SK-N-MC (cell line): ENCODE results near the gene SHOC1.
"Not testable (repeated sequence)": the region's sequence is repeated elsewhere in the genome, so short reads cannot be mapped to it uniquely, and the experiment has no call there.

ENCODE experiments used
- DNase-seq: peaks from one replicate; pipeline ENCODE4 v3.0.0-alpha.2; 2011; ENCODE audit warnings: low read depth, low spot score
- H3K27ac ChIP-seq: fragments of 200-600 bp; sonication (generic); 2 replicates; pipeline ENCODE4 v1.5.1; 2016; ENCODE audit warnings: mixed run types
- H3K36me3 ChIP-seq: fragments of 200-600 bp; sonication (generic); 2 replicates; pipeline ENCODE4 v1.6.1; 2017; ENCODE audit warnings: antibody characterized with exemption, low read length, mixed read lengths; ENCODE audit not compliant: insufficient read depth
- H3K4me3 ChIP-seq: fragments of 200-600 bp; sonication (generic); 2 replicates; pipeline ENCODE4 v1.5.1; 2016
- H3K9ac ChIP-seq: fragments of 200-600 bp; sonication (generic); 2 replicates; pipeline ENCODE4 v1.8.0; 2017; ENCODE audit warnings: mixed run types, mixed read lengths; ENCODE audit not compliant: insufficient read length
- H3K9me3 ChIP-seq: fragments of 200-600 bp; sonication (generic); 2 replicates; pipeline ENCODE4 v1.6.1; 2017; ENCODE audit warnings: low read depth, mild to moderate bottlenecking, antibody characterized with exemption, low read length, moderate library complexity, mixed read lengths
- EZH2 ChIP-seq: fragments of 200-600 bp; sonication (generic); IDR thresholded peaks from one replicate; pipeline ENCODE4 v1.6.1; 2017; ENCODE audit warnings: antibody characterized with exemption
- FOXP2 ChIP-seq: optimal IDR thresholded peaks from 2 replicates; pipeline ENCODE3; 2011; ENCODE audit warnings: mild to moderate bottlenecking, moderate library complexity; ENCODE audit not compliant: insufficient read depth; ENCODE audit errors: extremely low read length, control extremely low read depth
- POLR2AphosphoS5 ChIP-seq: IDR thresholded peaks from 2 replicates; pipeline ENCODE4 v1.6.1; 2012; ENCODE audit warnings: mild to moderate bottlenecking, low read depth, low read length, borderline replicate concordance

The SHOC1 gene

DNA sequence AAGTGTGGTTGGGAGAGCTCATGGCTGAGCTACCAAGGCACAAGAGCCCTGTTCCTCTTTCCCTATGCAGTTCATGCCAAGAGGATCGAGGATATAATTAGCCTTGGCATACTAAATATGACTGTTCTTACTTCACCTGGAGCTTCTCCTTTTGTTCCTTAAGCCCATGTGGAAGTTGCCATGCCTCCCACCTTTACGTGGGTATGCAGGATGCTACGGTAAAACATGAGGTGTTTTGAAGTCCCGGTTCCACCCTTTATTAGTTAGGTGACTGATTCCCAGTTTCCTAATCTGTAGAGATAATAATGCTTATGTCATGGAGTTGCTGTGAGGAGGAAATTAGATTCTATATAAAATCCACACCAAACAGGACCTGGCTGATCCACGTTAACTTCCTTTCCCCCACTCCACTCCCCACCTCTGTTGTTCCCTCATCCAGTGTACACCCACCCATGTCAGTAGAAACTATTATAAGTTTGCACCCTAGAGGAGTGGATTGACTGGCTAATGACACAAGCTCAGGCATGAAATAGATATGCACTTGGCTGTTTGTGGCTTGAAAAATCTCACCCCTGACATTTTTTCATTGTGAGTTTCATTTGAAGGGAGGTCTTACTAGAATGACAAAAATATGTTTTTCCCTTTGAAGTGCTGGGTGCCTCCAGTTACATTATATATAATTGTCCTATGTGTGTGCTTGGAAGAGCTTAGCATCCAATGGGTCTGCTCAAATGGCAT, 36.8 kb upstream of the SHOC1 start:
- TF ChIP-seq FOXP2 (no peak), POLR2AphosphoS5 (no peak), EZH2 (no peak)
- Histone ChIP-seq H3K9me3 (no peaks in the 10 kb centered on the region), H3K9ac (no peak overlapping the region), H3K27ac (no peak overlapping the region), H3K4me3 (no peak overlapping the region), H3K36me3 (no peaks in the 10 kb centered on the region)
- DNase-seq, result no peak

DNA sequence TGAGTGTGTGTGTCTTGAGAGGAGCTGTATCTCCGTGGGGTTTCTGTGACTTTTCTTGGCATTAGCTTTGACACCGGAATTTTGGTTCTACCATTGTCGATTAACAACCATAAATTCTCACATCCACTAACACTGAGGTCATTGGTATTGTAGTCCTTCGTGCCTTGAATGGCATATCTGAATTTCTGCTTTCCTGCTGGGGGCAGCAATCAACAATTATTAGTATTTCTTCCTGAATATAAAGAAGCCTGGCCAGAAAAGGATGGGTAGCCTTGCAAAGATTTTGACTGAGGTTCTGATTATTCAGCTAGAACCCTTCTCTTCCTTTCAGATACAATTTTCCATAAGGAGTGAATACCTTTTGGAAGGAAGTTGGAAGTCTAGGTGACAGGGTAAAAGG, 33.5 kb upstream of the SHOC1 start:
- H3K4me3 ChIP-seq, result no peak overlapping the region
- no peak overlapping the region for H3K27ac ChIP-seq
- no peaks in the 10 kb centered on the region for H3K36me3 ChIP-seq
- no peaks in the 10 kb centered on the region for H3K9me3 ChIP-seq
- H3K9ac ChIP-seq, result no peak overlapping the region
- DNase-seq, result no peak
- TF ChIP-seq POLR2AphosphoS5, result no peak
- no peak for TF ChIP-seq FOXP2
- TF ChIP-seq EZH2, result no peak

DNA sequence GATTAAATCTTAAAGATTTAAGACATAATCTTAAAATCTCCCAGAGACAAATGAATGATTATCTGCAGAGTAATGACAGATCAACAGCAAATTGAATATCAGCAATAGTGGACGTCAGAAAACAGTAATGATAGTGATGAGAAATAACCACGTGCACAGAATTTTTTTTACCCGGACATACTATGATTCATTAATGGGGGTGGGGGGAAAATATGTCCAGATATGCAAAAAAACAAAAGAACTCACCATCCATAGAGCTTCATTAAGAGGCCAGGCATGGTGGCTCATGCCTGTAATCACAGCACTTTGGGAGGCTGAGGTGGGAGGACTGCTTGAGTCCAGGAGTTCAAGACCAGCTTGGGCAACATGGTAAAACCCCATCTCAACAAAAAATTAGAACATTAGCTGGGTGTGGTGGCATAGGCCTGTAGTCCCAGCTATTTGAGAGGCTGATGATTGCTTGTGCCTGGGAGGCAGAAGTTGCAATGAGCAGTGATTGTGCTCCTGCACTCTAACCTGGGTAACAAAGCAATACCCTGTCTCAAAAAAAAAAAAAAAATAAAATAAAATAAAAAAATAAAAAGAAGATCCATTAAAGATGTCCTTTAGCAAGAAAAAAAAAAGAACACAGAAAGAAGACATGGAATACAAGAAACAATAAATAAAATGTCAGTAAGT, 30.9 kb upstream of the SHOC1 start:
- no peak for DNase-seq
- Histone ChIP-seq H3K9ac (no peak overlapping the region), H3K4me3 (no peak overlapping the region), H3K27ac (no peak overlapping the region), H3K36me3 (no peaks in the 10 kb centered on the region), H3K9me3 (no peaks in the 10 kb centered on the region)
- TF ChIP-seq FOXP2 (no peak), POLR2AphosphoS5 (no peak), EZH2 (no peak)

DNA sequence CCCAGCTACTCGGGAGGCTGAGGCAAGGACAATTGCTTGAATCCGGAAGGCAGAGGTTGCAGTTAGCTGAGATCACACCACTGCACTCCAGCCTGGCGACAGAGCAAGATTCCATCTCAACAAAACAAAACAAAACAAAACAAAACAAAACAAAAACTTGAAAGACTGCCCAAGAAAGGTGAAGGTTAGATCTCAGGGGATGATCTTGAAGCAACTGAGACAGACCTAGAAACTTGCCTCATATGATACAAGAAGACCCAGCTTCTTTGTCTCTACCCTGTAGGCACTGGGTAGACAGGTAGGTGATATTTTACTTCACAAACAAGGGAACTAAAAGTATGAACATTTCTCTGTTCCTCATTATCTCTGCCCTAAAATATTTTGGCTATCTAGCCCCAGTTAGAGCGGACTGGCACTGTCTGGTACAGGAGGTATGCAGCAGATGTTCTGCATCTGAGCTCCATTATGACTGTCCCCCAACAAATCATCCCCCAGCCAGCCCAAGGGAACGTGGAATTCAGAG, 26.3 kb upstream of the SHOC1 start:
- H3K4me3 ChIP-seq, result no peak overlapping the region
- no peak for TF ChIP-seq POLR2AphosphoS5
- no peak for TF ChIP-seq FOXP2

DNA sequence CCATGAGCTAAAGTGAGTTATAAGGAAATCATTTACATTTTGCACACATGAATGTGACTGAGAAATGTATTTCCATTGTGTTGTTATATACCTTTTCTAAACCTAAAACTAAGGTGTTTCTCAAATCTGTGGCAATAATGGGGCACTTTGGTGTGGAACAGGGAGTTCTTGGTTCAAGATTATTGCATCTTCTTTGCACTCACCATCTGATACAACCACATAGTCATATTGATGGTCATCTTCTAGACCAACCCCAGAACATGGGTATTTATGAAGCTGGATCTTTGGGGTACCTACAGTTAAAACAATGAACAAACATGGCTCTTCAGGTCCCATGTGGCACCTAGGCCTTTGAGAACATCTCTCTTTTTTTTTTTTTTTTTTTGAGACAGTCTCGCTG, 24.6 kb upstream of the SHOC1 start:
- Histone ChIP-seq H3K9ac (no peak overlapping the region), H3K27ac (no peak overlapping the region), H3K36me3 (no peaks in the 10 kb centered on the region), H3K4me3 (no peak overlapping the region), H3K9me3 (no peaks in the 10 kb centered on the region)
- TF ChIP-seq POLR2AphosphoS5 (no peak), EZH2 (no peak), FOXP2 (no peak)
- DNase-seq, result no peak

More for the DNA sequence above, 26.3 kb upstream of the SHOC1 start:
- Histone ChIP-seq H3K9ac (no peak overlapping the region), H3K36me3 (no peaks in the 10 kb centered on the region), H3K9me3 (no peaks in the 10 kb centered on the region), H3K27ac (no peak overlapping the region)
- no peak for DNase-seq

DNA sequence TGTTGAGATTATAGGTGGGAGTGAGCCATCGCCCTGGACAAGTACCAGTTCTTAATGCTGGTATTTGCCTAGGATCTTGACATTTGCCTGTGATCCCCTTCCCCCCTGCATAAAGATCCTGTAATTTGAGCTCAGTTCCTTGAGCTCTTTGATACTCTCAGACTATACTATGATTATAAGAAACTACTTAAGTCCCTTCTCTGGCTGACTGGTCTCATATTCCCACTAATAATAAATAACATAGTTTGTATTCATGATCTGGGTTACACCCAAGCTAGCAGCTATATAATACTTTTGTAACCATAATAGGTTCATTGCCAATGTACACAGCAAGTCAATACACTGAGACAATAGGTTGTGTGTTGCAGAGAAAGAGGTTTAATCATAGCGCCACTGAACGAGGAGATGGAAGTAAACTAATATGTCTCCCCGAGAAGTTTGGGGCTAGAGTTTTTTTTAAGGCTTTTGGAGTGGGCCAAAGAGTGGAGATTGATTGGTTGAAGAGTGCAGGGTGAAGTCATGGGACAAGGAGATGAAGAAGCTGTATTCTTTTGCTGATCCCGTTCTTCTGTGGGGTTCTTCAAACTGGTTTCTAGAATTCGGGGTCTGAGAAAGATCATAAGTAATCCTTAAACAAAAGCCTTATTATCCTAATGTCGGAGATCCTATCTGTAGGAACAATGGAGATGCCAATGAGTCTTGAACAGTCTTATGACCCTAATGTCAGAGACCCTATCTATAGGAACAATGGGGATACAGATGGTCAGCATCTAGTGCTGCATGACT, 20.7 kb upstream of the SHOC1 start:
- Histone ChIP-seq H3K4me3 (no peak overlapping the region), H3K9me3 (no peaks in the 10 kb centered on the region), H3K36me3 (no peaks in the 10 kb centered on the region), H3K27ac (no peak overlapping the region), H3K9ac (no peak overlapping the region)
- TF ChIP-seq EZH2 (no peak), FOXP2 (no peak), POLR2AphosphoS5 (no peak)
- no peak for DNase-seq

DNA sequence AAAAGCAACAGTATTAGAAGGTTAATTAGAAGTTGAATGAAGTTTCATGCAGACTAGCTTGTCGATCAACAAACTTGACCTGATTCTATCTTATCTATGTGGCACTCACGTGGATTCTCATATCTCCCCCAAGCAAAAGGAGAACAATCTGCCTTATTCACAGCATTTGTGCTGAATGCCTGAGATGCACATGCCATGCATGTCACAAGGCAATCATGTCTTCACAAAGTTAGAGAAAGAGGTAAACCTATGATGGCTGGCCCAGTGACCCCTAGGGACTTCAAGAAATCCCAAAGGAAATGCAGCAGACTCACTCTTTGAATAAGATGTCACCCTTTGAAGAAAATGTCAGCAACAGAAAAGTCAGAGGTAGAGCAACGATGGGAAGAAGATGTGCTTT, 17.6 kb upstream of the SHOC1 start:
- H3K9ac ChIP-seq, result no peak overlapping the region
- H3K4me3 ChIP-seq, result no peak overlapping the region
- H3K27ac ChIP-seq, result no peak overlapping the region
- TF ChIP-seq POLR2AphosphoS5, result no peak
- no peak for TF ChIP-seq FOXP2
- TF ChIP-seq EZH2, result no peak
- H3K9me3 ChIP-seq, result no peaks in the 10 kb centered on the region
- H3K36me3 ChIP-seq, result no peaks in the 10 kb centered on the region
- DNase-seq, result no peak

DNA sequence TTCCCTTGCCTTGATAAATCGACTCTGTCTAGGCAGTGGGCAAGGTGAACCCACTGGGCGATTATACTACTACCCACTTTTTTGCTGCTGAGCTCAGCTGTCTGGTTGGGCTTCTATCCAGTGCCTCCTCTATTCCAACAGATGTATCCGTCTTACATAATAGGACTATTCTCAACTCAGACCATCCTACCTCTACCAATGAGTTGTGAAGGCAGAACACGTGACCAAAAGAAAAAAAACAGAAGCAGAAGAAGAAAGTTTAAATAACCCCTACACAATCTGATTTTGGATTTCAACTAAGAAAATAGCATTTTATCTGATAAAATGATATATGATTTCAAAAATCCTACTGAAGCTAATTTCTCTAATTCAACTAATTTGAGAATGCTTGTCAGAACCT, 16.2 kb upstream of the SHOC1 start:
- Histone ChIP-seq H3K9me3 (no peaks in the 10 kb centered on the region), H3K27ac (no peak overlapping the region), H3K36me3 (no peaks in the 10 kb centered on the region), H3K9ac (no peak overlapping the region), H3K4me3 (no peak overlapping the region)
- no peak for DNase-seq
- no peak for TF ChIP-seq EZH2
- TF ChIP-seq FOXP2, result no peak
- no peak for TF ChIP-seq POLR2AphosphoS5

DNA sequence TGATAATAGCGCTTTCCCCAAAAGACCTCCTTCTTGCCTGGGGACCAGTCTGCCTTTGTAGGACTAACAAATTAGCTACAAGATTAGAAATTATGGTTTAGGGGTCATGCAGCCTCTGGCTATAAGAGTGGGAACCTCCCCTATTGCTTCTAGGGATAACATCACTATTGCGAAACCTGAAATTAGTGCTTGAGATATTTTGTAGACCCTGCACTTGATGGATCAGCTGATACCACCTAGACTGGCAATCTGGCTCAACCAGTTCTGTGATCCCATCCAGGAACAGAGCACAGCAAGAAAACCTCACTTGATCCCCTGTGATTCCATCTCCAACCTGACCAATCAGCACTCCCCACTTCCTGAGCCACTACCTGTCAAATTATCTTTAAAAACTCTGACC, 15.7 kb upstream of the SHOC1 start:
- DNase-seq, H3K27ac ChIP-seq: not testable (repeated sequence)

More for the DNA sequence above, 15.7 kb upstream of the SHOC1 start:
- not testable (repeated sequence) for H3K9ac ChIP-seq, H3K9me3 ChIP-seq, H3K36me3 ChIP-seq, H3K4me3 ChIP-seq
